HepG2 (cell line): Measurements from ENCODE around the gene OR10X1.

ENCODE experiments used
- JUN ChIP-seq: sonication (generic); formaldehyde crosslinking; IDR thresholded peaks from 2 replicates; pipeline ENCODE4 v1.4.0; 2020; ENCODE audit warnings: mild to moderate bottlenecking, missing genetic modification reagents
- MXD4 ChIP-seq: IDR thresholded peaks from 2 replicates; pipeline ENCODE4 v1.6.1; 2016; ENCODE audit warnings: mild to moderate bottlenecking, missing biosample characterization, missing genetic modification reagents
- POLR2A ChIP-seq, 2 experiments: IDR thresholded peaks; 2 replicates each; pipeline ENCODE4 v1.6.1; 2011; ENCODE audit warnings: low read depth in 2 of 2, low read length in 2 of 2, mild to moderate bottlenecking in 1 of 2, moderate library complexity in 1 of 2; ENCODE audit not compliant: insufficient read depth in 1 of 2
- SIN3A ChIP-seq: IDR thresholded peaks from 2 replicates; pipeline ENCODE4 v1.6.1; 2011; ENCODE audit warnings: low read depth, mild to moderate bottlenecking, control low read depth, low read length, borderline replicate concordance
- ZNF317 ChIP-seq: sonication (generic); formaldehyde crosslinking; IDR thresholded peaks from 2 replicates; pipeline ENCODE4 v1.5.0; 2020; ENCODE audit warnings: mild to moderate bottlenecking, missing genetic modification reagents
- ZNF768 ChIP-seq: sonication (generic); formaldehyde crosslinking; IDR thresholded peaks from 2 replicates; pipeline ENCODE4 v1.4.0; 2020; ENCODE audit warnings: missing genetic modification reagents
- ZNF781 ChIP-seq: sonication (generic); formaldehyde crosslinking; IDR thresholded peaks from 2 replicates; pipeline ENCODE4 v1.5.1; 2020; ENCODE audit warnings: borderline replicate concordance, mild to moderate bottlenecking, missing genetic modification reagents; ENCODE audit errors: not compliant biosample characterization
- TF ChIP-seq, protein P1 (sequence below): sonication (generic); formaldehyde crosslinking; IDR thresholded peaks from 2 replicates; pipeline ENCODE4 v1.5.0; 2020; ENCODE audit warnings: mild to moderate bottlenecking, missing genetic modification reagents, moderate library complexity
- TF ChIP-seq, protein P2 (sequence below): sonication (generic); formaldehyde crosslinking; IDR thresholded peaks from 2 replicates; pipeline ENCODE4 v1.5.0; 2020; ENCODE audit warnings: mild to moderate bottlenecking, missing genetic modification reagents

DNA sequence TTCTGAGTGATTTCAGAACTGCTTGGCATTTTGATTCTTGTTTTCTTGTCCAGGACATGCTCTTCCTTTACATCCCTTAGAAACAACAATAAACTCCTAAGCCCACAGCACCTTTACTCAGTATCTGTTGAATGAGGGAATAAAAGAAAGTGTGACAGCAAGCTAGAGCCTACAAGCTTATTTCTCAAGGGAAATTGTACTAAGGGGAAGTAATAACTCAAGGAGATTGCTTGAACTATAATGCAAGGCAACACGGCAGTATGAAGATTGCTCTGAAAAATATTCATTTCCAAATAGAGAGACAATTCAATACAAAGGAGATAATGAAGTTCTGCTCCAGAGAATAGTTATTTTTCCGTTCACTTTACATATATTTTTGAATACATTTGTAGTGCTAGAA lies 15.8 kb downstream of the OR10X1 start:
- TF ChIP-seq POLR2A (IDR thresholded peaks at IDR 0.05; ENCODE audit: insufficient read depth in 1 of 2, low read depth in 2 of 2, low read length in 2 of 2) (no peak), ZNF781 (CRISPR knock-in tag) (no peak), ZNF317 (CRISPR knock-in tag) (no peak), ZNF768 (CRISPR knock-in tag) (no peak), SIN3A (no peak), MXD4 (CRISPR knock-in tag) (no peak), JUN (CRISPR knock-in tag) (no peak)
- TF ChIP-seq, protein P1, sequence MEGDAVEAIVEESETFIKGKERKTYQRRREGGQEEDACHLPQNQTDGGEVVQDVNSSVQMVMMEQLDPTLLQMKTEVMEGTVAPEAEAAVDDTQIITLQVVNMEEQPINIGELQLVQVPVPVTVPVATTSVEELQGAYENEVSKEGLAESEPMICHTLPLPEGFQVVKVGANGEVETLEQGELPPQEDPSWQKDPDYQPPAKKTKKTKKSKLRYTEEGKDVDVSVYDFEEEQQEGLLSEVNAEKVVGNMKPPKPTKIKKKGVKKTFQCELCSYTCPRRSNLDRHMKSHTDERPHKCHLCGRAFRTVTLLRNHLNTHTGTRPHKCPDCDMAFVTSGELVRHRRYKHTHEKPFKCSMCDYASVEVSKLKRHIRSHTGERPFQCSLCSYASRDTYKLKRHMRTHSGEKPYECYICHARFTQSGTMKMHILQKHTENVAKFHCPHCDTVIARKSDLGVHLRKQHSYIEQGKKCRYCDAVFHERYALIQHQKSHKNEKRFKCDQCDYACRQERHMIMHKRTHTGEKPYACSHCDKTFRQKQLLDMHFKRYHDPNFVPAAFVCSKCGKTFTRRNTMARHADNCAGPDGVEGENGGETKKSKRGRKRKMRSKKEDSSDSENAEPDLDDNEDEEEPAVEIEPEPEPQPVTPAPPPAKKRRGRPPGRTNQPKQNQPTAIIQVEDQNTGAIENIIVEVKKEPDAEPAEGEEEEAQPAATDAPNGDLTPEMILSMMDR (CRISPR knock-in tag) = no peak
- TF ChIP-seq, protein P2, sequence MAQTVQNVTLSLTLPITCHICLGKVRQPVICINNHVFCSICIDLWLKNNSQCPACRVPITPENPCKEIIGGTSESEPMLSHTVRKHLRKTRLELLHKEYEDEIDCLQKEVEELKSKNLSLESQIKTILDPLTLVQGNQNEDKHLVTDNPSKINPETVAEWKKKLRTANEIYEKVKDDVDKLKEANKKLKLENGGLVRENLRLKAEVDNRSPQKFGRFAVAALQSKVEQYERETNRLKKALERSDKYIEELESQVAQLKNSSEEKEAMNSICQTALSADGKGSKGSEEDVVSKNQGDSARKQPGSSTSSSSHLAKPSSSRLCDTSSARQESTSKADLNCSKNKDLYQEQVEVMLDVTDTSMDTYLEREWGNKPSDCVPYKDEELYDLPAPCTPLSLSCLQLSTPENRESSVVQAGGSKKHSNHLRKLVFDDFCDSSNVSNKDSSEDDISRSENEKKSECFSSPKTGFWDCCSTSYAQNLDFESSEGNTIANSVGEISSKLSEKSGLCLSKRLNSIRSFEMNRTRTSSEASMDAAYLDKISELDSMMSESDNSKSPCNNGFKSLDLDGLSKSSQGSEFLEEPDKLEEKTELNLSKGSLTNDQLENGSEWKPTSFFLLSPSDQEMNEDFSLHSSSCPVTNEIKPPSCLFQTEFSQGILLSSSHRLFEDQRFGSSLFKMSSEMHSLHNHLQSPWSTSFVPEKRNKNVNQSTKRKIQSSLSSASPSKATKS = no peak
